HepG2 (cell line): ENCODE results near the gene GPC6. TPM values are rescaled to one million over a fixed set of nuclear protein-coding genes. Genes with fewer than 3 reads are reported as not detected.

Experiments used
- ATAC-seq: fragments of 200-7000 bp; cut with Tn5 transposase; 3 replicates; pipeline ENCODE4 v1.9.1; 2020; ENCODE audit warnings: mild to moderate bottlenecking, moderate library complexity
- BruUV-seq: library from RNA; stranded (reverse); fragments of 400-500 nt; replicated peaks from 2 replicates; lab custom pipeline; 2021; lab: Mats Ljungman, UMichigan
- CTCF ChIA-PET: fragments of 300-600 bp; formaldehyde crosslinking; extraction: SDS; loops from one replicate; lab custom pipeline; 2021; ENCODE audit warnings: low total read pairs, inconsistent platforms, low intra/inter-chr PET ratio; lab: Yijun Ruan, JAX
- POLR2A ChIA-PET: fragments of 350-600 bp; sonication (Branson Sonifier 250); formaldehyde crosslinking; loops from one replicate; lab custom pipeline; 2020; ENCODE audit warnings: antibody characterized with exemption, inconsistent platforms; lab: Yijun Ruan, JAX
- DNase-seq: peaks from one replicate; pipeline ENCODE4 v3.0.0-alpha.2; 2015; ENCODE audit warnings: low spot score
- FAIRE-seq: peaks from 3 replicates; lab custom pipeline; 2011; peaks lifted over from hg19 to GRCh38; lab: Jason Lieb, UNC
- H2AFZ ChIP-seq: one replicate; pipeline ENCODE4 v1.6.1; 2011; ENCODE audit warnings: low read length, inconsistent platforms
- H3K27ac ChIP-seq: fragments of 300-600 bp; 3 replicates; pipeline ENCODE4 v1.8.0; 2011; ENCODE audit warnings: mixed run types, mild to moderate bottlenecking, mixed read lengths, low read length, inconsistent platforms; ENCODE audit not compliant: insufficient read depth; ENCODE audit errors: extremely low read length
- H3K27me3 ChIP-seq, 2 experiments: fragments of 200-600 bp in 1 of 2; 2 replicates in 1 of 2; 3 replicates in 1 of 2; pipeline versions ENCODE4 v1.6.0 to v1.8.0; 2011; ENCODE audit warnings: low read length in 2 of 2, mild to moderate bottlenecking in 2 of 2, moderate library complexity in 2 of 2, inconsistent platforms in 1 of 2; ENCODE audit not compliant: insufficient read depth in 2 of 2, control insufficient read depth in 1 of 2
- H3K36me3 ChIP-seq, 2 experiments: fragments of 200-600 bp in 1 of 2; replicated peaks in 1 of 2; 2 replicates in 1 of 2; 3 replicates in 1 of 2; pipeline versions ENCODE4 v1.5.1 to v1.8.0; 2011; ENCODE audit warnings: low read length in 2 of 2, inconsistent platforms in 1 of 2; ENCODE audit not compliant: insufficient read depth in 2 of 2, control insufficient read depth in 1 of 2
- H3K4me1 ChIP-seq: 2 replicates; pipeline ENCODE4 v1.5.1; 2012; ENCODE audit warnings: low read length, inconsistent platforms; ENCODE audit not compliant: insufficient read depth
- H3K4me2 ChIP-seq: 2 replicates; pipeline ENCODE4 v1.6.0; 2011; ENCODE audit warnings: low read depth, low read length, inconsistent platforms
- H3K4me3 ChIP-seq, 3 experiments: fragments of 200-600 bp in 1 of 3; sonication (generic), shearing (Covaris generic) in 1 of 3; replicated peaks in 1 of 3; 2 replicates each; pipeline ENCODE4 v1.5.1; 2011 to 2016; ENCODE audit warnings: low read length in 3 of 3, inconsistent platforms in 2 of 3, low read depth in 2 of 3, mild to moderate bottlenecking in 2 of 3, control low read depth in 1 of 3, mixed read lengths in 1 of 3; ENCODE audit not compliant: insufficient read depth in 1 of 3
- H3K79me2 ChIP-seq: one replicate; pipeline ENCODE4 v1.6.1; 2011; ENCODE audit warnings: low read length, inconsistent platforms; ENCODE audit not compliant: insufficient read depth
- H3K9ac ChIP-seq: 2 replicates; pipeline ENCODE4 v1.6.0; 2011; ENCODE audit warnings: mild to moderate bottlenecking, low read depth, low read length, inconsistent platforms; ENCODE audit not compliant: insufficient read depth
- H3K9me3 ChIP-seq: 2 replicates; pipeline ENCODE4 v1.5.1; 2012; ENCODE audit warnings: mild to moderate bottlenecking, low read length
- H4K20me1 ChIP-seq: 2 replicates; pipeline ENCODE4 v1.6.0; 2011; ENCODE audit warnings: inconsistent platforms, mild to moderate bottlenecking, low read length, moderate library complexity; ENCODE audit not compliant: insufficient read depth
- ARID3A ChIP-seq: IDR thresholded peaks from 2 replicates; pipeline ENCODE4 v1.6.1; 2012; ENCODE audit warnings: low read depth, low read length, improper control_type of control experiment
- ARID5B ChIP-seq: IDR thresholded peaks from 2 replicates; pipeline ENCODE4 v1.4.0; 2020; ENCODE audit warnings: mild to moderate bottlenecking, missing genetic modification reagents
- CEBPB ChIP-seq: IDR thresholded peaks from 2 replicates; pipeline ENCODE4 v1.6.1; 2011; ENCODE audit warnings: low read depth, low read length, improper control_type of control experiment, borderline replicate concordance
- GATAD2A ChIP-seq: IDR thresholded peaks from 2 replicates; pipeline ENCODE4 v1.6.1; 2016
- HOXA3 ChIP-seq: sonication (generic); formaldehyde crosslinking; IDR thresholded peaks from 2 replicates; pipeline ENCODE4 v1.5.0; 2020; ENCODE audit warnings: missing genetic modification reagents
- KDM3A ChIP-seq: IDR thresholded peaks from 2 replicates; pipeline ENCODE4 v1.6.1; 2018; ENCODE audit warnings: low read depth, missing compliant biosample characterization
- PCBP2 ChIP-seq: fragments of 200-400 bp; formaldehyde crosslinking; optimal IDR thresholded peaks from 2 replicates; pipeline ENCODE3; 2018; ENCODE audit warnings: low read length, low read depth; ENCODE audit not compliant: poor library complexity, severe bottlenecking
- PPARG ChIP-seq: conservative IDR thresholded peaks from 2 replicates; pipeline ENCODE4 v1.6.1; 2016; ENCODE audit warnings: missing biosample characterization, missing genetic modification reagents
- RARA ChIP-seq: IDR thresholded peaks from 2 replicates; pipeline ENCODE4 v1.6.1; 2016; ENCODE audit warnings: missing genetic modification reagents, missing compliant biosample characterization
- SALL1 ChIP-seq: sonication (generic); formaldehyde crosslinking; IDR thresholded peaks from 2 replicates; pipeline ENCODE4 v1.8.0; 2022; ENCODE audit warnings: mild to moderate bottlenecking, missing genetic modification reagents
- SAP130 ChIP-seq: IDR thresholded peaks from 2 replicates; pipeline ENCODE4 v1.6.1; 2016; ENCODE audit warnings: low read depth
- ZNF460 ChIP-seq: sonication (generic); formaldehyde crosslinking; IDR thresholded peaks from 2 replicates; pipeline ENCODE4 v1.5.1; 2020; ENCODE audit warnings: missing genetic modification reagents, mild to moderate bottlenecking, borderline replicate concordance
- ZNF777 ChIP-seq: sonication (generic); formaldehyde crosslinking; IDR thresholded peaks from 2 replicates; pipeline ENCODE4 v1.4.0; 2020; ENCODE audit warnings: missing genetic modification reagents
- in situ Hi-C: cut with HindIII; loops from 2 replicates; pipeline ENCODE4 v1.10.0; 2017; ENCODE audit warnings: low pct_unique_long_range_greater_than_20kb; ENCODE audit not compliant: extremely low pct_ligation_motif_present
- intact Hi-C: fragments of 100-400 bp; cut with micrococcal nuclease; formaldehyde crosslinking; loops from one replicate; pipeline ENCODE4 v1.10.0; 2022; ENCODE audit not compliant: unreplicated experiment
- polyA plus RNA-seq, 8 experiments: library from polyadenylated mRNA; depleted of rRNA in 3 of 8; stranded (reverse) in 7 of 8; unstranded in 1 of 8; fragments of >200 nt; fragmentation: Illumina TruSeq in 4 of 8; extraction: Trizol in 4 of 8; gene quantifications; 2 replicates each; pipeline versions ENCODE4 v1.2.1 to v1.2.3, GENCODE V29; 2011 to 2016; ENCODE audit warnings: low read depth in 4 of 8, missing spikeins in 1 of 8, mixed read lengths in 1 of 8; ENCODE audit not compliant: insufficient read depth in 1 of 8
- total RNA-seq, 5 experiments: library from RNA; depleted of rRNA; stranded (reverse); fragments of >200 nt; fragmentation: Illumina TruSeq; extraction: Trizol; gene quantifications; 2 replicates each; pipeline ENCODE4 v1.2.3, GENCODE V29; 2016; ENCODE audit warnings: low read depth in 1 of 5

The GPC6 gene
- total and polyA plus RNA-seq, 2 of the 13 experiments (the other 11 are each of a cell fraction or from before 2014, with no cell fraction given): 24.5 to 33.9 TPM

GRCh38 chr13:93230261-93230855 is 3.8 kb downstream of the GPC6 start:
- ATAC-seq (no peak), FAIRE-seq (no peak), DNase-seq (peak; percentile 55)
- Histone ChIP-seq H3K79me2 (peaks cover 79% of the 10 kb centered on the region), H3K27ac (peak overlapping the region; percentile 85), H3K36me3 (no peaks in the 10 kb centered on the region), H3K27me3 (no peaks in the 10 kb centered on the region; a peak in 1 of 5 replicates), H3K4me2 (peak overlapping the region; percentile 76), H3K4me1 (peaks cover 61% of the 10 kb centered on the region), H2AFZ (no peak overlapping the region), H3K9ac (peak overlapping the region; percentile 90), H4K20me1 (no peaks in the 10 kb centered on the region), H3K4me3 (peak overlapping the region; percentile 90 to 98 (median 94); a peak in 5 of 6 replicates), H3K9me3 (no peaks in the 10 kb centered on the region)
- no peak for TF ChIP-seq SALL1 (CRISPR knock-in tag)
- TF ChIP-seq PCBP2: no peak
- peak; percentile 58; the same call in 1 of the 2 replicates for TF ChIP-seq PPARG
- 0 out of 2 replicates have a peak, but pooled peaks have one; percentile 23 for TF ChIP-seq ARID3A
- 0 out of 2 replicates have a peak, but pooled peaks have one; percentile 19 for TF ChIP-seq SAP130 (CRISPR knock-in tag)
- peak; percentile 44; the same call in 1 of the 2 replicates for TF ChIP-seq CEBPB
- TF ChIP-seq ARID5B (CRISPR knock-in tag): 0 out of 2 replicates have a peak, but pooled peaks have one; percentile 37
- no peak for TF ChIP-seq ZNF460 (CRISPR knock-in tag)
- no peak for TF ChIP-seq ZNF777 (CRISPR knock-in tag)
- TF ChIP-seq HOXA3 (CRISPR knock-in tag): no peak
- 0 out of 2 replicates have a peak, but pooled peaks have one; percentile 32 for TF ChIP-seq KDM3A
- 0 out of 2 replicates have a peak, but pooled peaks have one; percentile 16 for TF ChIP-seq RARA (CRISPR knock-in tag)
- TF ChIP-seq GATAD2A (CRISPR knock-in tag): peak; percentile 40; the same call in 1 of the 2 replicates
- ChIA-PET POLR2A (no interaction called here), CTCF (no interaction called here)
- in situ Hi-C loops: loop anchor here (25.0 kb wide), 3 partner anchors 532 to 1107 kb away; no protein-coding TSS in a partner anchor
- no TSS peak for BruUV-seq
- intact Hi-C loops: loop anchor here (5.0 kb wide), 2 partner anchors 263 to 513 kb away; no protein-coding TSS in a partner anchor
